OCI-M2 (cell line): ENCODE results near the gene TIMP2.
A peak's percentile ranks its signal among the peaks of the same experiment; 100 is the strongest.
"Not testable (repeated sequence)": the region's sequence is repeated elsewhere in the genome, so short reads cannot be mapped to it uniquely, and the experiment has no call there.

ENCODE experiments used
- DNase-seq: peaks from one replicate; lab custom pipeline; 2025; ENCODE audit not compliant: unreplicated experiment; lab: John Stamatoyannopoulos, UW

TIMP2 gene

GRCh38 chr17:78873519-78874340 is 51.5 kb downstream of the TIMP2 start:
- no peak for DNase-seq

- no peak for DNase-seq
These were observed 52.7 kb downstream of the TIMP2 start for GRCh38 chr17:78872486-78872885.

GRCh38 chr17:78870621-78871020 is 54.6 kb downstream of the TIMP2 start:
- no peak for DNase-seq

GRCh38 chr17:78868391-78868790 is 56.8 kb downstream of the TIMP2 start:
- no peak for DNase-seq

GRCh38 chr17:78867046-78867445 is 58.1 kb downstream of the TIMP2 start:
- not testable (repeated sequence) for DNase-seq

- DNase-seq, result peak; percentile 52
These were observed 59.4 kb downstream of the TIMP2 start for GRCh38 chr17:78865682-78866390.

- DNase-seq, result no peak
These were observed 61.1 kb downstream of the TIMP2 start for GRCh38 chr17:78864117-78864516.

- no peak for DNase-seq
These were observed 62.8 kb downstream of the TIMP2 start for GRCh38 chr17:78862073-78863023.

GRCh38 chr17:78861229-78861628 is 64.0 kb downstream of the TIMP2 start:
- no peak for DNase-seq

- DNase-seq, result no peak
These were observed 66.1 kb downstream of the TIMP2 start for GRCh38 chr17:78859051-78859450.

GRCh38 chr17:78857266-78857665 is 67.9 kb downstream of the TIMP2 start:
- no peak for DNase-seq

GRCh38 chr17:78855561-78856165 is 69.5 kb downstream of the TIMP2 start:
- no peak for DNase-seq

- DNase-seq, result no peak
These were observed 70.7 kb downstream of the TIMP2 start for GRCh38 chr17:78854508-78854907.

GRCh38 chr17:78853926-78854394 is 71.2 kb downstream of the TIMP2 start:
- no peak for DNase-seq

- no peak for DNase-seq
These were observed 72.5 kb downstream of the TIMP2 start for GRCh38 chr17:78852709-78853121.

- DNase-seq, result no peak
These were observed 76.2 kb downstream of the TIMP2 start for GRCh38 chr17:78849026-78849425.

- no peak for DNase-seq
These were observed 78.1 kb downstream of the TIMP2 start for GRCh38 chr17:78847052-78847451.

GRCh38 chr17:78844301-78845005 is 80.7 kb downstream of the TIMP2 start:
- no peak for DNase-seq

GRCh38 chr17:78842881-78843565 is 82.2 kb downstream of the TIMP2 start:
- DNase-seq, result no peak
